ENCODE data around the gene NAT8L. TPM values are rescaled to one million over a fixed set of nuclear protein-coding genes. Genes with fewer than 3 reads are reported as not detected.

NAT8L gene
- total and polyA plus RNA-seq, 2 of the 4 experiments (the other 2 are of a cell fraction) = 0.05 TPM; not detected in 1

- H4K5ac ChIP-seq (ENCODE audit: low read depth, low read length) = no peak overlapping the region
- BruUV-seq (replicated peaks) = no TSS peak
- H3K4me3 ChIP-seq (ENCODE audit: insufficient read depth, low read depth, low read length) = no peak overlapping the region
- H3K36me3 ChIP-seq (ENCODE audit: control insufficient read depth, insufficient read depth, low read length) = no peaks in the 10 kb centered on the region
- no peak overlapping the region for H3K4ac ChIP-seq (ENCODE audit: low read depth, low read length)
- H3K18ac ChIP-seq (ENCODE audit: low read depth, low read length) = no peak overlapping the region
- H2BK5ac ChIP-seq (ENCODE audit: low read depth, low read length, poor library complexity, severe bottlenecking) = no peak overlapping the region
- ChIA-PET CTCF (no interaction called here), POLR2A (ENCODE audit: unreplicated experiment) (no interaction called here)
- H2BK15ac ChIP-seq (ENCODE audit: low read depth, low read length) = no peak overlapping the region
- DNase-seq (no peak), ATAC-seq (ENCODE audit: low read depth) (no peak)
- no peaks in the 10 kb centered on the region for H3K9me1 ChIP-seq (ENCODE audit: insufficient read depth, low read length)
- in situ Hi-C loops (cut with MboI; ENCODE audit: low sequenced_read_pairs) (no loop called here), intact Hi-C loops (cut with micrococcal nuclease) (no loop called here), dilution Hi-C loops (cut with HindIII; ENCODE audit: low sequenced_read_pairs, unreplicated experiment) (no loop called here)
- H2BK20ac ChIP-seq (ENCODE audit: low read depth, low read length) = no peak overlapping the region
- peak overlapping the region; percentile 70 for H2AFZ ChIP-seq (replicated peaks; ENCODE audit: low read length, poor library complexity)
- no peak overlapping the region for H3K23ac ChIP-seq (ENCODE audit: low read depth, low read length)
- no peaks in the 10 kb centered on the region for H4K20me1 ChIP-seq (ENCODE audit: insufficient read depth, low read length)
- H3K9ac ChIP-seq (ENCODE audit: low read depth, low read length) = no peak overlapping the region
- H4K8ac ChIP-seq (ENCODE audit: low read depth in 2 of 2, low read length in 2 of 2) = no peak overlapping the region
- no peak overlapping the region for H2AK9ac ChIP-seq (replicated peaks; ENCODE audit: low read depth, low read length, poor library complexity)
- no peaks in the 10 kb centered on the region for H3K79me1 ChIP-seq (ENCODE audit: low read depth in 1 of 2, low read length in 2 of 2)
- no peak overlapping the region for H3K14ac ChIP-seq (replicated peaks; ENCODE audit: low read depth, low read length)
- peaks cover 19% of the 10 kb centered on the region for H3K27me3 ChIP-seq (ENCODE audit: control insufficient read depth, insufficient read depth, low read length)
- no peak overlapping the region for H3K27ac ChIP-seq (ENCODE audit: insufficient read depth, low read length)
- H3K56ac ChIP-seq (ENCODE audit: extremely low read depth, insufficient read depth, low read length) = no peak overlapping the region
- 42% methylated on average over 8 of the region's 10 CpGs; no CpG with 5 or more reads in 1 of the 2 experiments for WGBS, 2 experiments (ENCODE audit: extremely low coverage in 2 of 2, insufficient read length in 1 of 2)
- TF ChIP-seq USF2 (IDR thresholded peaks at IDR 0.05; ENCODE audit: low read depth, low read length) (no peak), MAFK (IDR thresholded peaks at IDR 0.05; ENCODE audit: low read depth, low read length) (no peak), RFX5 (IDR thresholded peaks at IDR 0.05; ENCODE audit: low read depth, low read length) (no peak), POLR2A (IDR thresholded peaks at IDR 0.05; ENCODE audit: low read depth, low read length) (no peak), SMC3 (IDR thresholded peaks at IDR 0.05; ENCODE audit: low read depth, low read length) (no peak), MXI1 (IDR thresholded peaks at IDR 0.05; ENCODE audit: borderline replicate concordance, low read depth, low read length) (no peak), RAD21 (IDR thresholded peaks at IDR 0.05; ENCODE audit: low read length) (no peak), CEBPB (IDR thresholded peaks at IDR 0.05; ENCODE audit: low read depth, low read length) (no peak), CHD1 (IDR thresholded peaks at IDR 0.05; ENCODE audit: low read depth, low read length) (no peak), ELK1 (IDR thresholded peaks at IDR 0.05; ENCODE audit: borderline replicate concordance, low read depth, low read length) (no peak), BHLHE40 (IDR thresholded peaks at IDR 0.05; ENCODE audit: low read depth, low read length) (no peak), MAZ (IDR thresholded peaks at IDR 0.05; ENCODE audit: borderline replicate concordance, low read depth, low read length) (no peak), NFE2L2 (IDR thresholded peaks at IDR 0.05; ENCODE audit: low read depth, low read length) (no peak), CTCF (conservative IDR thresholded peaks at IDR 0.05; ENCODE audit: low read depth, low read length) (no peak), RCOR1 (IDR thresholded peaks at IDR 0.05; ENCODE audit: insufficient replicate concordance, low read length) (no peak), FOS (IDR thresholded peaks at IDR 0.05; ENCODE audit: low read depth, low read length) (no peak)
- no peak overlapping the region for H2BK120ac ChIP-seq (ENCODE audit: low read depth, low read length)
- H2AK5ac ChIP-seq (ENCODE audit: low read depth, low read length) = no peak overlapping the region
- H3K4me1 ChIP-seq (ENCODE audit: control insufficient read depth, insufficient read depth, low read length) = no peaks in the 10 kb centered on the region
- no peak overlapping the region for H3K4me2 ChIP-seq (ENCODE audit: low read depth, low read length)
- H4K91ac ChIP-seq (ENCODE audit: insufficient read depth, low read depth, low read length) = no peak overlapping the region
- H3K9me3 ChIP-seq (ENCODE audit: control insufficient read depth, insufficient read depth, low read length) = no peaks in the 10 kb centered on the region
Measured at GRCh38 chr4:2051086-2051485, 8.0 kb upstream of the NAT8L start.
